ENCODE data around the gene DOK3. TPM values are rescaled to one million over a fixed set of nuclear protein-coding genes. Genes with fewer than 3 reads are reported as not detected.

The DOK3 gene
- total and polyA plus RNA-seq, 2 experiments from 2014 or later, result 3.1 to 3.5 TPM

DNA sequence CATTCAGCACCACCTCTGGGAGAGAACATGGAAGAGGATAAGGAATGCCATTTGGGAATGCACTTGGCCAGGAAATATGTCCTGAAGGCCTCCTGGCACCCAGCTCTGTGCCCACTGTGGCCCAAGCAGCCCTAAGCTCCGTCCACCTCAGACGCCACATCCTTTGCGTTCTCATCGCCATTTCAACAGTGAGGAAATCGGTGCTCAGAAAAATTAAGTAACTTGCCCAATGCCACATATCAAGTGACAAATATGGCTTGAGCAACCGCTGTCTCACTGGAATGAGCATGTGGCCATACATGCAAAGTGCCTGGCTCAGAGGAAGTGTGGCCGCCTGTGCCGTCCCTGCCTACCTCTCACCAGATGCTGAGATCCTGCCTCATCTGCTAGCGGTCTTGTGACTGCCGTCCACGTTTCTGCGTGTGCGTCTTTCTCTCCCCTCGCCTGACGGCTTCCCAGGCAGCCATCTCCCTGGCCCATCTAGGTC is 984 bp upstream of the DOK3 start:
- H3K79me2 ChIP-seq, result peaks cover 6% of the 10 kb centered on the region
- no peaks in the 10 kb centered on the region for H3K36me3 ChIP-seq (replicated peaks; ENCODE audit: insufficient read depth, low read depth)
- no peaks in the 10 kb centered on the region for H3K9me3 ChIP-seq (ENCODE audit: low read depth)
- WGBS (ENCODE audit: low lambda C conversion rate, missing lambda C conversion rate), result 94% methylated on average over 15 of the region's 15 CpGs
- H3K4me2 ChIP-seq, result no peak overlapping the region
- H2AFZ ChIP-seq, result no peak overlapping the region
- no peak overlapping the region for H3K27ac ChIP-seq
- no peaks in the 10 kb centered on the region for H3K9me2 ChIP-seq (replicated peaks; ENCODE audit: insufficient read depth)
- DNase-seq (ENCODE audit: low spot score), result no peak
- TF ChIP-seq EZH2 (IDR thresholded peaks at IDR 0.05; ENCODE audit: borderline replicate concordance) (no peak), CTCF (IDR thresholded peaks at IDR 0.05; ENCODE audit: poor library complexity) (no peak), EZH2phosphoT487 (IDR thresholded peaks at IDR 0.05; ENCODE audit: low read depth, severe bottlenecking, unreplicated experiment) (no peak)
- H4K20me1 ChIP-seq (ENCODE audit: insufficient read depth, poor library complexity, severe bottlenecking), result no peaks in the 10 kb centered on the region
- no peaks in the 10 kb centered on the region for H3K4me1 ChIP-seq (ENCODE audit: insufficient read depth)
- no peaks in the 10 kb centered on the region for H3K27me3 ChIP-seq
- no peak overlapping the region for H3K4me3 ChIP-seq

DNA sequence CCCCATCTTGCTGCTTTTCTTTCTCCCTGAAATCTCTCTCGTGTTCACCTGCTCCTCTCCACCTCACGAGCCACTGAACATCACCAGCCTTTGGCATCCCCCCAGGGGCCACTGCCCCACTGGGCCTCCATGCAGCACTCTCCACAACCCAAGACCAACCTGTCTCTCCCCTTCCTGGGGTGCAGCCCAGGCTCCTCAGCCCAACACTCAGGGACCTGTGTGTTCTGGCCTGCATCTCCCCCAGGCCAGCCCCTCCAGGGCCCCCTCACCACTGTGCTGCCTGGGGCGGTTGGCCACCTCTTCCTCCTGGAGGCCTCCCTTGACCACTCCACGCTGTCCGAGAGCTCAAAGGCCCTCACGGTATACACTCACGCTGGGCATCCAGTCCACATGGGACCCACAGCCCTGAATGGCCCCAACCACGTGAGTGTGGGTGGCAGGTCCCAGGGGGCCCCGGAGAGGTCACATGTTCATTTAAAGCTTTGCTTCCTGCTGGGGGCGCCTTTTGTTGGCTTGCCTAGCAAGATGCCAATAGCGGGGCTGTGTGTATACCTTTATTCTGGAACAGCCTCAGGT is 453 bp upstream of the DOK3 start:
- Histone ChIP-seq H3K27ac (no peak overlapping the region), H3K27me3 (no peaks in the 10 kb centered on the region), H3K79me2 (peaks cover under 1% of the 10 kb centered on the region), H3K4me1 (ENCODE audit: insufficient read depth) (no peaks in the 10 kb centered on the region), H2AFZ (no peak overlapping the region), H3K4me3 (no peak overlapping the region), H3K9me2 (replicated peaks; ENCODE audit: insufficient read depth) (no peaks in the 10 kb centered on the region), H4K20me1 (ENCODE audit: insufficient read depth, poor library complexity, severe bottlenecking) (no peaks in the 10 kb centered on the region), H3K36me3 (replicated peaks; ENCODE audit: insufficient read depth, low read depth) (no peaks in the 10 kb centered on the region), H3K9me3 (ENCODE audit: low read depth) (no peaks in the 10 kb centered on the region), H3K4me2 (no peak overlapping the region)
- TF ChIP-seq EZH2phosphoT487 (IDR thresholded peaks at IDR 0.05; ENCODE audit: low read depth, severe bottlenecking, unreplicated experiment), result no peak
- 91% methylated on average over 11 of the region's 11 CpGs for WGBS (ENCODE audit: low lambda C conversion rate, missing lambda C conversion rate)
- no peak for DNase-seq (ENCODE audit: low spot score)

- no peaks in the 10 kb centered on the region for H3K27me3 ChIP-seq
- H3K9me2 ChIP-seq (replicated peaks; ENCODE audit: insufficient read depth), result no peaks in the 10 kb centered on the region
- no peaks in the 10 kb centered on the region for H3K4me1 ChIP-seq (ENCODE audit: insufficient read depth)
- H3K9me3 ChIP-seq (ENCODE audit: low read depth), result no peaks in the 10 kb centered on the region
- no peaks in the 10 kb centered on the region for H3K36me3 ChIP-seq (replicated peaks; ENCODE audit: insufficient read depth, low read depth)
- no peak overlapping the region for H3K4me3 ChIP-seq
- WGBS (ENCODE audit: low lambda C conversion rate, missing lambda C conversion rate), result 86% methylated on average over 8 of the region's 8 CpGs
- no peaks in the 10 kb centered on the region for H4K20me1 ChIP-seq (ENCODE audit: insufficient read depth, poor library complexity, severe bottlenecking)
- no peak overlapping the region for H3K27ac ChIP-seq
- no peak overlapping the region for H3K4me2 ChIP-seq
- TF ChIP-seq EZH2phosphoT487 (IDR thresholded peaks at IDR 0.05; ENCODE audit: low read depth, severe bottlenecking, unreplicated experiment), result no peak
- no peak for TF ChIP-seq CTCF (IDR thresholded peaks at IDR 0.05; ENCODE audit: poor library complexity)
- TF ChIP-seq EZH2 (IDR thresholded peaks at IDR 0.05; ENCODE audit: borderline replicate concordance), result no peak
- no peak for DNase-seq (ENCODE audit: low spot score)
- H3K79me2 ChIP-seq, result no peaks in the 10 kb centered on the region
- H2AFZ ChIP-seq, result no peak overlapping the region
Observed at GRCh38 chr5:177508837-177509236, 789 bp downstream of the DOK3 start.

DNA sequence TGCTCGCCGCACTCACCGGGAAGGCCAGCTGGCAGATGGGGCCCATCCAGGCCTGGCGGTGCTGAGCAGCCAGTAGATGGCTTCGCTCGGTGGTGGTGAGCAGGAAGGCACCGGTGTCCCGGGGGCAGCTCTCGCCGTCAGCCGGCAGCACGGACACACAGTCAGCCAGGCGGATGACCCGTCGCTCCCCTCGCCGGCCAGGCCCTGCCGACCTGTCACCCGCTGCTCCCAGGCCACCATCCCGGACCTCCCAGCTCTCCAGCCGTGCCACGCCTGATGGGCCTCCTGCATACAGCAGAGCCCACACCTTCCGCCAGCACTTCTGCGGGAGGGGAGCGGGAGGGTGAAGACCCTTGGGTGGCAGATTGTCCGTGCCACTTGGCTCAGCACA is 1.4 kb downstream of the DOK3 start:
- no peaks in the 10 kb centered on the region for H3K36me3 ChIP-seq (replicated peaks; ENCODE audit: insufficient read depth, low read depth)
- no peaks in the 10 kb centered on the region for H3K9me2 ChIP-seq (replicated peaks; ENCODE audit: insufficient read depth)
- no peak overlapping the region for H3K27ac ChIP-seq
- TF ChIP-seq CTCF (IDR thresholded peaks at IDR 0.05; ENCODE audit: poor library complexity), result no peak
- no peak for TF ChIP-seq EZH2 (IDR thresholded peaks at IDR 0.05; ENCODE audit: borderline replicate concordance)
- TF ChIP-seq EZH2phosphoT487 (IDR thresholded peaks at IDR 0.05; ENCODE audit: low read depth, severe bottlenecking, unreplicated experiment), result no peak
- no peak overlapping the region for H2AFZ ChIP-seq
- H3K27me3 ChIP-seq, result no peaks in the 10 kb centered on the region
- H3K4me1 ChIP-seq (ENCODE audit: insufficient read depth), result no peaks in the 10 kb centered on the region
- H3K79me2 ChIP-seq, result no peaks in the 10 kb centered on the region
- H4K20me1 ChIP-seq (ENCODE audit: insufficient read depth, poor library complexity, severe bottlenecking), result no peaks in the 10 kb centered on the region
- no peak for DNase-seq (ENCODE audit: low spot score)
- no peaks in the 10 kb centered on the region for H3K9me3 ChIP-seq (ENCODE audit: low read depth)
- 95% methylated on average over 17 of the region's 26 CpGs for WGBS (ENCODE audit: low lambda C conversion rate, missing lambda C conversion rate)
- H3K4me3 ChIP-seq, result no peak overlapping the region
- no peak overlapping the region for H3K4me2 ChIP-seq
